ENCODE measurements around the gene PTK6. TPM values are rescaled to one million over a fixed set of nuclear protein-coding genes. Genes with fewer than 3 reads are reported as not detected.
"Not testable (repeated sequence)": the region's sequence is repeated elsewhere in the genome, so short reads cannot be mapped to it uniquely, and the experiment has no call there.

The PTK6 gene
- total RNA-seq, 2 donors from 2014 or later, result 0.22 TPM; not detected in 1

DNA sequence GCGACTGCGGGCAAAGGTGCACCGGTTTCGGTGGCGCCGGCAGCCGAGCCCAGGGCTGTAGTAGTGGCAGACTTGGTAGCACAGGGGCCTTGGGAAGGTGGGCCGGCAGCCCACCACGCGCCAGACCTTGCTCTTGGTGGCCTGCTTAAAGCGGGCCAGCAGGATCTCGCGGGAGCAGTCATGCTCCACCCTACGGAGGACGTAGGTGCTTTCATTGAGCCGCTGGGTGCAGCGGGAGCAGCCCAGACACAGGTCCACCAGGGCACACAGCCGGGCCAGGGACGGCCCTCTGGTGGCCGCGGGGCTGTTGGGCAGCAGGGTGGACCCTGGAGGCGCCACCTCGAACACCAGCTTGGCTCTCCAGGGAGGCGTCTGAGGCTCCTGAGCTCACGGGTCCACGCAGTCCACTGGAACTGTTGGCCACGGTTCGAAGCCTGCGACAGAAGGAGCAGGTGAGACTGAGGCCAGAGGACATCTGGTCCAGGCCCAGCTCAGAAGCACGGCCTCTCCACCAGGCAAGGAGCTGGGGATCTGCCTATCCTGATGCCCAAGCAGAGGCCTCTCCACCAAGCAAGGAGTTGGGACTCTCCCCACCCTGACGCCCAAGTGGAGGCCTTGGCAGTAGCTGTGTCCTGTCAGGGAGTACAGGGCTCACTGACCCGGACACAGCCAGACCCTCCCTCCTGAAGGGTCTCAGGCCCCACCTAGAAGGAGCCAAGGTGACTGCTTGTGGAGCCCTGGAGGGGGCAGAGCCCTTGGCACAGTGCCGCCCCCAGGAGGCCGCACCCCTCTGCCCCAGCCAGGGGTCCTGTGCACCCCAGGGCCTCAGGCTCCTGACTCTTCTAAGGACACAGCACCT, 35.8 kb upstream of the PTK6 start:
- Mint-ChIP-seq H3K27me3 (ENCODE audit: insufficient read depth) (no peaks in the 10 kb centered on the region), H3K27ac (no peak overlapping the region), H3K4me3 (peak overlapping the region; percentile 65), H3K9me3 (no peaks in the 10 kb centered on the region), H3K36me3 (ENCODE audit: low read depth) (no peaks in the 10 kb centered on the region), H3K4me1 (no peaks in the 10 kb centered on the region)
- 91 to 94% methylated on average over 19 to 34 of the region's 34 CpGs for WGBS, 2 experiments (ENCODE audit: insufficient coverage in 1 of 2, insufficient read length in 1 of 2)
- Histone ChIP-seq H3K36me3 (ENCODE audit: control insufficient read depth, insufficient read depth, low read length) (no peaks in the 10 kb centered on the region), H3K9ac (ENCODE audit: extremely low read depth, low read length, poor library complexity, severe bottlenecking) (peak overlapping the region; percentile 64), H3K27ac (ENCODE audit: low read depth, low read length) (no peak overlapping the region), H3K4me1 (ENCODE audit: control insufficient read depth, insufficient read depth, low read length) (no peaks in the 10 kb centered on the region), H3K4me3 (ENCODE audit: low read length) (peak overlapping the region; percentile 84), H3K9me3 (ENCODE audit: control insufficient read depth, low read length) (no peaks in the 10 kb centered on the region), H3K27me3 (ENCODE audit: control insufficient read depth, insufficient read depth, low read length, poor library complexity, severe bottlenecking) (no peaks in the 10 kb centered on the region)
- DNase-seq, result peak; percentile 75
- TF ChIP-seq, protein P1, sequence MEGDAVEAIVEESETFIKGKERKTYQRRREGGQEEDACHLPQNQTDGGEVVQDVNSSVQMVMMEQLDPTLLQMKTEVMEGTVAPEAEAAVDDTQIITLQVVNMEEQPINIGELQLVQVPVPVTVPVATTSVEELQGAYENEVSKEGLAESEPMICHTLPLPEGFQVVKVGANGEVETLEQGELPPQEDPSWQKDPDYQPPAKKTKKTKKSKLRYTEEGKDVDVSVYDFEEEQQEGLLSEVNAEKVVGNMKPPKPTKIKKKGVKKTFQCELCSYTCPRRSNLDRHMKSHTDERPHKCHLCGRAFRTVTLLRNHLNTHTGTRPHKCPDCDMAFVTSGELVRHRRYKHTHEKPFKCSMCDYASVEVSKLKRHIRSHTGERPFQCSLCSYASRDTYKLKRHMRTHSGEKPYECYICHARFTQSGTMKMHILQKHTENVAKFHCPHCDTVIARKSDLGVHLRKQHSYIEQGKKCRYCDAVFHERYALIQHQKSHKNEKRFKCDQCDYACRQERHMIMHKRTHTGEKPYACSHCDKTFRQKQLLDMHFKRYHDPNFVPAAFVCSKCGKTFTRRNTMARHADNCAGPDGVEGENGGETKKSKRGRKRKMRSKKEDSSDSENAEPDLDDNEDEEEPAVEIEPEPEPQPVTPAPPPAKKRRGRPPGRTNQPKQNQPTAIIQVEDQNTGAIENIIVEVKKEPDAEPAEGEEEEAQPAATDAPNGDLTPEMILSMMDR (conservative IDR thresholded peaks at IDR 0.05), result peak; percentile 66

DNA sequence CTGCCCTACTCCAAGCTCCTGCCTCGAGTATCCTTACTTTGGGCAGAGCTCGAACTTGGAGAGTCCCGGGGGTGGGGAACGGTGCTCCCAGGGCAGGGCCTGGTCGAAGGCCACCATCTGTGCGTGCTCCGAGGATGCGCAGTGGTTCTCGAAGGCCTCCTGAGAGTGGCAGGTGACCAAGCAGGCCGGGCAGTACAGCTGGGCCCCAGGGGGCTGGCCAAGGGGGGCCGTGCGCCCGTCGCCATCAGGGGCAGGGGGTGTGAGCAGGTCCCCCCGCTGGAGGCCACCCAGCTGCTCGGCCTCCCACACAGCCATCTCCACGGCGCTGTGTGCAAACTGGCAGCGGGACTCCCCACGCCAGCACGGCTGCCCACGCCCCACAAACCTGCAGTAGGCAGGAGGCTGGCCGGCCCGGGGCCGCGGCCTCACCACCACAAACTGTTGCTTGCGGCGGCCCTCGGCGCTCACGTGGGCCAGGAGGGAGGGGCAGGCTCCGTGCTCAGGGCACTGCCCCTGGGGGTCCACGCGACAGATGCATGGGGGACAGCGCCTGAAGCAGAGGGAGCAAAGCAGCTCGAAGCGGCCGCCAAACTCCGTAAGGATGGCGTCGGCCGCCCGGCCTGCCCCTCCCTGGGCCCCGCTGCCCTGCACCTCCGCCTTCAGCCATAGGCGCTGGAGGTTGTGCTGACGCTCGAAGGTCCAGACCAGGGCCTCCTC, 35.1 kb upstream of the PTK6 start:
- no peak overlapping the region for H3K27ac Mint-ChIP-seq

DNA sequence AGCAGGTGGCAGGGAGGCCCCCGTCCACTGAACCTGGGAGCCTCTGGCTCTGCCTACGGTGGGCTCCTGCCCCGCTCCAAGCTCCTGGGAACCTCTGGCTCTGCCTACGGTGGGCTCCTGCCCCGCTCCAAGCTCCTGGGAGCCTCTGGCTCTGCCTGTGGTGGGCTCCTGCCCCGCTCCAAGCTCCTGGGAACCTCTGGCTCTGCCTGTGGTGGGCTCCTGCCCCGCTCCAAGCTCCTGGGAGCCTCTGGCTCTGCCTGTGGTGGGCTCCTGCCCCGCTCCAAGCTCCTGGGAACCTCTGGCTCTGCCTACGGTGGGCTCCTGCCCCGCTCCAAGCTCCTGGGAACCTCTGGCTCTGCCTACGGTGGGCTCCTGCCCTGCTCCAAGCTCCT, 33.9 kb upstream of the PTK6 start:
- not testable (repeated sequence) for H3K4me3 ChIP-seq (ENCODE audit: low read length); H3K4me3 Mint-ChIP-seq; DNase-seq; H3K27ac Mint-ChIP-seq; H3K36me3 ChIP-seq (ENCODE audit: control insufficient read depth, insufficient read depth, low read length); H3K27me3 ChIP-seq (ENCODE audit: control insufficient read depth, insufficient read depth, low read length, poor library complexity, severe bottlenecking); H3K4me1 ChIP-seq (ENCODE audit: control insufficient read depth, insufficient read depth, low read length); H3K9me3 ChIP-seq (ENCODE audit: control insufficient read depth, low read length); H3K9me3 Mint-ChIP-seq; H3K9ac ChIP-seq (ENCODE audit: extremely low read depth, low read length, poor library complexity, severe bottlenecking); H3K27me3 Mint-ChIP-seq (ENCODE audit: insufficient read depth); H3K4me1 Mint-ChIP-seq; H3K27ac ChIP-seq (ENCODE audit: low read depth, low read length); H3K36me3 Mint-ChIP-seq (ENCODE audit: low read depth)
- WGBS, 2 experiments (ENCODE audit: insufficient coverage in 1 of 2, insufficient read length in 1 of 2), result 90% methylated on average over 3 of the region's 11 CpGs; no CpG with 5 or more reads in 1 of the 2 experiments

More for the DNA sequence above, 35.1 kb upstream of the PTK6 start:
- Mint-ChIP-seq H3K36me3 (ENCODE audit: low read depth) (no peaks in the 10 kb centered on the region), H3K4me3 (no peak overlapping the region), H3K27me3 (ENCODE audit: insufficient read depth) (no peaks in the 10 kb centered on the region), H3K9me3 (no peaks in the 10 kb centered on the region), H3K4me1 (no peaks in the 10 kb centered on the region)
- 92% methylated on average over 21 to 48 of the region's 48 CpGs for WGBS, 2 experiments (ENCODE audit: insufficient coverage in 1 of 2, insufficient read length in 1 of 2)
- TF ChIP-seq, protein P1 (conservative IDR thresholded peaks at IDR 0.05), result no peak
- no peaks in the 10 kb centered on the region for H3K4me1 ChIP-seq (ENCODE audit: control insufficient read depth, insufficient read depth, low read length)
- no peak overlapping the region for H3K27ac ChIP-seq (ENCODE audit: low read depth, low read length)
- H3K4me3 ChIP-seq (ENCODE audit: low read length), result no peak overlapping the region
- H3K36me3 ChIP-seq (ENCODE audit: control insufficient read depth, insufficient read depth, low read length), result no peaks in the 10 kb centered on the region
- H3K9me3 ChIP-seq (ENCODE audit: control insufficient read depth, low read length), result no peaks in the 10 kb centered on the region
- no peak overlapping the region for H3K9ac ChIP-seq (ENCODE audit: extremely low read depth, low read length, poor library complexity, severe bottlenecking)
- no peak for DNase-seq
- H3K27me3 ChIP-seq (ENCODE audit: control insufficient read depth, insufficient read depth, low read length, poor library complexity, severe bottlenecking), result no peaks in the 10 kb centered on the region

Data from endodermal cell (in vitro differentiated cells).